ENCODE results near the gene FRS3. TPM values are rescaled to one million over a fixed set of nuclear protein-coding genes. Genes with fewer than 3 reads are reported as not detected.

Gene FRS3
- total RNA-seq, 1 experiment from 2014 or later: 4.3 TPM

GRCh38 chr6:41777551-41778285 is 2.0 kb downstream of the FRS3 start:
- BruUV-seq (replicated peaks): no TSS peak
- CTCF ChIA-PET: no interaction called here
- intact Hi-C loops (cut with micrococcal nuclease): loop anchor here (10.0 kb wide), 1 partner anchor 173 kb away; no protein-coding TSS in a partner anchor
- Histone ChIP-seq H2AFZ (ENCODE audit: low read length) (no peak overlapping the region), H3K27ac (ENCODE audit: low read length) (no peak overlapping the region), H3F3A (ENCODE audit: low read length, unreplicated experiment) (no peaks in the 10 kb centered on the region), H3K36me3 (ENCODE audit: low read depth, low read length) (no peaks in the 10 kb centered on the region; the same call in 1 of the 2 replicates), H3K4me1 (ENCODE audit: insufficient read depth, low read length) (peaks cover 15% of the 10 kb centered on the region), H3K27me3 (ENCODE audit: low read length) (no peaks in the 10 kb centered on the region), H3K9ac (ENCODE audit: low read length) (no peak overlapping the region), H3K4me2 (ENCODE audit: low read length) (no peak overlapping the region), H4K20me1 (ENCODE audit: low read length) (no peaks in the 10 kb centered on the region), H3K79me2 (ENCODE audit: low read length) (peaks cover 6% of the 10 kb centered on the region; the same call in 1 of the 2 replicates), H3K9me3 (ENCODE audit: low read length) (no peaks in the 10 kb centered on the region), H3K9me2 (replicated peaks; ENCODE audit: low read length) (no peaks in the 10 kb centered on the region), H3K4me3 (ENCODE audit: low read length) (no peak overlapping the region)
- DNase-seq (no peak), ATAC-seq (no peak)
- POLR2A ChIA-PET (ENCODE audit: unreplicated experiment): no interaction called here
- TF ChIP-seq EZH2phosphoT487 (IDR thresholded peaks at IDR 0.05; ENCODE audit: borderline replicate concordance, low read length) (no peak), EZH2 (IDR thresholded peaks at IDR 0.05; ENCODE audit: low read length, unreplicated experiment) (no peak), CTCF (conservative IDR thresholded peaks at IDR 0.05; ENCODE audit: low read depth, low read length) (no peak)

GRCh38 chr6:41775293-41775882 is 4.3 kb downstream of the FRS3 start:
- no peak for DNase-seq
- no peak overlapping the region for H2AFZ ChIP-seq (ENCODE audit: low read length)
- H3K9me3 ChIP-seq (ENCODE audit: low read length): no peaks in the 10 kb centered on the region
- H3K9ac ChIP-seq (ENCODE audit: low read length): no peak overlapping the region
- no peak overlapping the region for H3K4me3 ChIP-seq (ENCODE audit: low read length)
- ChIA-PET CTCF (no interaction called here), POLR2A (ENCODE audit: unreplicated experiment) (no interaction called here)
- H3K4me1 ChIP-seq (ENCODE audit: insufficient read depth, low read length): peaks cover 5% of the 10 kb centered on the region; the same call in 1 of the 2 replicates
- intact Hi-C loops (cut with micrococcal nuclease): loop anchor here (10.0 kb wide), 1 partner anchor 171 kb away; no protein-coding TSS in a partner anchor
- H3K4me2 ChIP-seq (ENCODE audit: low read length): no peak overlapping the region
- no peaks in the 10 kb centered on the region; the same call in none of the 2 replicates for H3K36me3 ChIP-seq (ENCODE audit: low read depth, low read length)
- H3K27me3 ChIP-seq (ENCODE audit: low read length): no peaks in the 10 kb centered on the region
- no peaks in the 10 kb centered on the region for H3K9me2 ChIP-seq (replicated peaks; ENCODE audit: low read length)
- H3K27ac ChIP-seq (ENCODE audit: low read length): no peak overlapping the region
- no TSS peak for BruUV-seq (replicated peaks)
- no peaks in the 10 kb centered on the region for H3F3A ChIP-seq (ENCODE audit: low read length, unreplicated experiment)
- no peak for TF ChIP-seq EZH2phosphoT487 (IDR thresholded peaks at IDR 0.05; ENCODE audit: borderline replicate concordance, low read length)
- no peak for TF ChIP-seq CTCF (conservative IDR thresholded peaks at IDR 0.05; ENCODE audit: low read depth, low read length)
- TF ChIP-seq EZH2 (IDR thresholded peaks at IDR 0.05; ENCODE audit: low read length, unreplicated experiment): no peak
- H3K79me2 ChIP-seq (ENCODE audit: low read length): peaks cover 6% of the 10 kb centered on the region; the same call in 1 of the 2 replicates
- no peak for ATAC-seq
- H4K20me1 ChIP-seq (ENCODE audit: low read length): no peaks in the 10 kb centered on the region

- no peak overlapping the region for H3K4me3 ChIP-seq (ENCODE audit: low read length)
- H2AFZ ChIP-seq (ENCODE audit: low read length): no peak overlapping the region
- no peak overlapping the region for H3K4me2 ChIP-seq (ENCODE audit: low read length)
- no peaks in the 10 kb centered on the region for H3K9me2 ChIP-seq (replicated peaks; ENCODE audit: low read length)
- BruUV-seq (replicated peaks): no TSS peak
- H3K79me2 ChIP-seq (ENCODE audit: low read length): peaks cover 6% of the 10 kb centered on the region; the same call in 1 of the 2 replicates
- H3K27ac ChIP-seq (ENCODE audit: low read length): no peak overlapping the region
- H3K27me3 ChIP-seq (ENCODE audit: low read length): no peaks in the 10 kb centered on the region
- TF ChIP-seq EZH2phosphoT487 (IDR thresholded peaks at IDR 0.05; ENCODE audit: borderline replicate concordance, low read length) (no peak), CTCF (conservative IDR thresholded peaks at IDR 0.05; ENCODE audit: low read depth, low read length) (no peak)
- H3K4me1 ChIP-seq (ENCODE audit: insufficient read depth, low read length): peaks cover 5% of the 10 kb centered on the region; the same call in 1 of the 2 replicates
- intact Hi-C loops (cut with micrococcal nuclease): loop anchor here (10.0 kb wide), 1 partner anchor 170 kb away; no protein-coding TSS in a partner anchor
- POLR2A ChIA-PET (ENCODE audit: unreplicated experiment): no interaction called here
- DNase-seq (no peak), ATAC-seq (no peak)
- no peaks in the 10 kb centered on the region; the same call in none of the 2 replicates for H3K36me3 ChIP-seq (ENCODE audit: low read depth, low read length)
- no peaks in the 10 kb centered on the region for H3F3A ChIP-seq (ENCODE audit: low read length, unreplicated experiment)
- CTCF ChIA-PET: no interaction called here
- H4K20me1 ChIP-seq (ENCODE audit: low read length): no peaks in the 10 kb centered on the region
- H3K9ac ChIP-seq (ENCODE audit: low read length): no peak overlapping the region
- no peaks in the 10 kb centered on the region for H3K9me3 ChIP-seq (ENCODE audit: low read length)
These were observed 4.9 kb downstream of the FRS3 start for GRCh38 chr6:41774841-41775240.

Data from PC-3 (cell line).